GM13976 (cell line): Measurements from ENCODE around the gene ADAMTS20.

Source experiments
- DNase-seq: peaks from one replicate; pipeline ENCODE4 v3.0.0; 2012; ENCODE audit warnings: low spot score
- CTCF ChIP-seq: IDR thresholded peaks from 2 replicates; pipeline ENCODE4 v1.5.1; 2012; ENCODE audit warnings: borderline replicate concordance, mild to moderate bottlenecking; ENCODE audit not compliant: insufficient read depth; ENCODE audit errors: extremely low read depth, missing control alignments, control extremely low read depth
- in situ Hi-C: fragments of 300-500 bp; cut with MboI; formaldehyde crosslinking; loops from one replicate; pipeline ENCODE4 v1.12.0; 2022; ENCODE audit warnings: low sequenced_read_pairs, mixed read lengths, inconsistent platforms; ENCODE audit not compliant: unreplicated experiment

The ADAMTS20 gene

GRCh38 chr12:43305065-43305464 lies 246.9 kb downstream of the ADAMTS20 start:
- in situ Hi-C loops = no loop called here
- TF ChIP-seq CTCF = no peak
- no peak for DNase-seq
